ENCODE data around the gene CUL7.
"Not testable (repeated sequence)": the region's sequence is repeated elsewhere in the genome, so short reads cannot be mapped to it uniquely, and the experiment has no call there.

CUL7 gene

GRCh38 chr6:43011207-43011606, 42.4 kb downstream of the CUL7 start:
- H3K27ac ChIP-seq: no peak overlapping the region
- peaks cover 62% of the 10 kb centered on the region for H3K36me3 ChIP-seq
- no peak overlapping the region for H3K4me3 ChIP-seq (ENCODE audit: low read depth in 1 of 2, low read length in 1 of 2)
- TF ChIP-seq CTCF (IDR thresholded peaks at IDR 0.05): no peak
- no peaks in the 10 kb centered on the region for H3K9me3 ChIP-seq
- peaks cover 28 to 29% of the 10 kb centered on the region in 2 experiments for H3K4me1 ChIP-seq (ENCODE audit: control insufficient read depth in 1 of 2, insufficient read depth in 1 of 2, low read depth in 1 of 2, low read length in 1 of 2)
- no peaks in the 10 kb centered on the region for H3K27me3 ChIP-seq

- no peak overlapping the region for H3K27ac ChIP-seq
- TF ChIP-seq CTCF (IDR thresholded peaks at IDR 0.05): no peak
- H3K36me3 ChIP-seq: peaks cover 64% of the 10 kb centered on the region
- no peaks in the 10 kb centered on the region for H3K9me3 ChIP-seq
- no peak overlapping the region for H3K4me3 ChIP-seq (ENCODE audit: low read depth in 1 of 2, low read length in 1 of 2)
- no peaks in the 10 kb centered on the region for H3K27me3 ChIP-seq
- H3K4me1 ChIP-seq (ENCODE audit: control insufficient read depth in 1 of 2, insufficient read depth in 1 of 2, low read depth in 1 of 2, low read length in 1 of 2): peaks cover 10 to 13% of the 10 kb centered on the region in 2 experiments
These were observed 44.5 kb downstream of the CUL7 start for GRCh38 chr6:43009124-43009523.

GRCh38 chr6:43007126-43007525, 46.5 kb downstream of the CUL7 start:
- TF ChIP-seq CTCF (IDR thresholded peaks at IDR 0.05): no peak
- peaks cover 62% of the 10 kb centered on the region for H3K36me3 ChIP-seq

GRCh38 chr6:43006251-43006650, 47.4 kb downstream of the CUL7 start:
- no peak overlapping the region for H3K4me3 ChIP-seq (ENCODE audit: low read depth in 1 of 2, low read length in 1 of 2)
- no peak for TF ChIP-seq CTCF (IDR thresholded peaks at IDR 0.05)
- no peaks in the 10 kb centered on the region for H3K27me3 ChIP-seq
- H3K9me3 ChIP-seq: no peaks in the 10 kb centered on the region
- no peaks in the 10 kb centered on the region for H3K4me1 ChIP-seq (ENCODE audit: control insufficient read depth in 1 of 2, insufficient read depth in 1 of 2, low read depth in 1 of 2, low read length in 1 of 2)
- H3K36me3 ChIP-seq: peaks cover 53% of the 10 kb centered on the region
- H3K27ac ChIP-seq: no peak overlapping the region

More at GRCh38 chr6:43007126-43007525, 46.5 kb downstream of the CUL7 start:
- Histone ChIP-seq H3K27me3 (no peaks in the 10 kb centered on the region), H3K27ac (no peak overlapping the region), H3K4me1 (ENCODE audit: control insufficient read depth in 1 of 2, insufficient read depth in 1 of 2, low read depth in 1 of 2, low read length in 1 of 2) (no peaks in the 10 kb centered on the region), H3K9me3 (no peaks in the 10 kb centered on the region), H3K4me3 (ENCODE audit: low read depth in 1 of 2, low read length in 1 of 2) (no peak overlapping the region)

- no peaks in the 10 kb centered on the region for H3K4me1 ChIP-seq (ENCODE audit: control insufficient read depth in 1 of 2, insufficient read depth in 1 of 2, low read depth in 1 of 2, low read length in 1 of 2)
- no peak overlapping the region for H3K27ac ChIP-seq
- H3K36me3 ChIP-seq: peaks cover 49% of the 10 kb centered on the region
- H3K27me3 ChIP-seq: no peaks in the 10 kb centered on the region
- H3K9me3 ChIP-seq: no peaks in the 10 kb centered on the region
- TF ChIP-seq CTCF (IDR thresholded peaks at IDR 0.05): no peak
- H3K4me3 ChIP-seq (ENCODE audit: low read depth in 1 of 2, low read length in 1 of 2): no peak overlapping the region
These were observed 47.8 kb downstream of the CUL7 start for GRCh38 chr6:43005844-43006243.

GRCh38 chr6:43001843-43002242, 51.8 kb downstream of the CUL7 start:
- H3K27ac ChIP-seq: no peak overlapping the region
- no peaks in the 10 kb centered on the region for H3K4me1 ChIP-seq (ENCODE audit: control insufficient read depth in 1 of 2, insufficient read depth in 1 of 2, low read depth in 1 of 2, low read length in 1 of 2)
- H3K36me3 ChIP-seq: peaks cover 14% of the 10 kb centered on the region
- no peaks in the 10 kb centered on the region for H3K27me3 ChIP-seq
- TF ChIP-seq CTCF (IDR thresholded peaks at IDR 0.05): no peak
- H3K4me3 ChIP-seq (ENCODE audit: low read depth in 1 of 2, low read length in 1 of 2): no peak overlapping the region
- H3K9me3 ChIP-seq: no peaks in the 10 kb centered on the region

- not testable (repeated sequence) for H3K27me3 ChIP-seq; H3K4me1 ChIP-seq (ENCODE audit: control insufficient read depth in 1 of 2, insufficient read depth in 1 of 2, low read depth in 1 of 2, low read length in 1 of 2); H3K4me3 ChIP-seq (ENCODE audit: low read depth in 1 of 2, low read length in 1 of 2); H3K36me3 ChIP-seq; H3K27ac ChIP-seq; H3K9me3 ChIP-seq
These were observed 55.4 kb downstream of the CUL7 start for GRCh38 chr6:42998205-42998604.

All from neutrophil (primary cell).